COR-L47 (cell line): Measurements from ENCODE around the gene MAP1B.

Source experiments
- DNase-seq: peaks from one replicate; lab custom pipeline; 2025; lab: John Stamatoyannopoulos, UW

The MAP1B gene

DNA sequence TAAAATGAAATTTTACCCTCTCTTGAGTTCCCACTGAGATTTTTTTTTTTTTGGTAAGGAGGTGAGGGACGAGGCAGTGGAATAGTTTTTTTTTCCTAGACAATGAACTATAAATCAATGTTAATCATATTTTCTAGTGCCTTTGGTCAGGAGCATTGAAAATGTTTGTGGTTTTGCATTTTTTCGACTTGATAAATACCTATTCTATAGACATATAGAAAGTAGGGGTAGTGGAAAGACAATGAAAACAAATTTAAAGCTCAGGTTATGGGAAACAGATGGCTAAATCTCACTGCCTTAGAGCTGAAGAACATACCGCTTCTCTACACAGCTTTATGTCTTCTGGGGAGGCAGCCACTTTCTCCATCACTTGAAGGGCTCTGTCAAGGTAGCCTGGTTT, 118.5 kb downstream of the MAP1B start:
- no peak for DNase-seq

DNA sequence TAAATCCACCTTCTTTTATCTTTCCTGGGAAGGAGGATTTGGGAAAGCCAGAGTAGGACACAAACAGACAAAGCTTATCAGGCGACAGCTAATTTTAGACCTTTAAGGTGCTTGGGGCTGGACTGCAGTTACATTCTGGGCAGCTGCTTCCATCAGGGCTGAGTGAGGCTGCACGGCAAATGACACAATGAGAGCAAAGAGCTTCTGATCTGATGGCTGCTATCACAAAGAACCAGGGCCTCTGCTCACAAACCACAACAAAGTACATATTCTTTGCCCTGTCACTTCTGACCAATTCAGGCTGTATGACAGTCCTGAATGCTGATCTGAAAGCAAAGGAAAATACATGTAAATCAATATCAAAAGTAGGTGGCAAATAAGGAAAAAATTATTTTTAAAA, 119.7 kb downstream of the MAP1B start:
- DNase-seq: no peak

DNA sequence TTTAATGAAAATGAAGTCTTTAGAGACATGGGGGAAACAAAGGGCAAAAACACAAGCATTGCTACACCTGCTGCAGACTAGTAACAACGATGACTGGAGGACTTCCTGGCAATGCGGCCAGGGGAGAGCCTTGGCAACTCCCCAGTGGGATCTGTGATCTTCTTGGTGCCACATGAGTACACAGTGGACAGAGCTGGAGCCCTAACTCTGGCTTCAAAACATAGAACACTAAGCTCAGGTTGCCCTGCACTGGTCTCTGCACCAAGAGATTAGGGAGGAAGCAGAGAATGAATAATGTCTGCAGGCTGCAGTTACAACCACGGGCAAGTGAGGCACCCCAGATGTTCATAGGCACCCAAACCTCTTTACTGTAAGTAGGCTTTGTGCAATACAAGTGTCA, 121.7 kb downstream of the MAP1B start:
- no peak for DNase-seq

DNA sequence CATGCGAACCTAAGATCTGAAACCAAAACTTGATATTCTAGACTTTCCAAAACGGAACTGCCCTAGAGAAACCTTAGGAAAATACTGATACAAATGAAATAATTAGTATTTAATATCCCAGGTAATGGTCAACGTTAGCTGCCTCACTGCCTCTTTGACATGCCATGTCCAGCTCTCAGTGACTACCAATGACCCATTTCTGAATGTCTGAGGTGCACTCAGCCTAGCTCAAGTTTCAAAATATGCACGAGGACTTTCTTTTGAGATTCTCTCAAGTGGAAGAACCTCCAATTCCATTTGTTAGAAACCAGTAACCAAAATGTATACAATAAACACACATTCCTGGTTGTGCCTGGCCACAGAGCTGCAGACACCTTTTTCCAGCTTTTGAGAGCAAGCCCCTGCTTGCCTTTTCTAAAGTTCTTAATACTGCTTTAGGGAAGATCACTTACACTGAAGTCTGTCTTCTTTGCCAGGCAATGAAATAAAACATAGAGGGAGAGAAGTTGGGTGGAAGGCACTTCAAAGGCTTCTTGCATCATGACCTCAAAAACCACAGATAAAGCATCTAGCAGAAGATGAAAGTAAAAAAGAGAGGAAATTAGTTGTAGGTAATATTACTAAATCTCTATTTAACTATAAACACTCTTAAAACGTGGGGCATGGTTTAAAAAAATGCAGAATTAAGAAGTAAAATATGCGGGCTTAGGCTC, 124.9 kb downstream of the MAP1B start:
- DNase-seq: no peak

DNA sequence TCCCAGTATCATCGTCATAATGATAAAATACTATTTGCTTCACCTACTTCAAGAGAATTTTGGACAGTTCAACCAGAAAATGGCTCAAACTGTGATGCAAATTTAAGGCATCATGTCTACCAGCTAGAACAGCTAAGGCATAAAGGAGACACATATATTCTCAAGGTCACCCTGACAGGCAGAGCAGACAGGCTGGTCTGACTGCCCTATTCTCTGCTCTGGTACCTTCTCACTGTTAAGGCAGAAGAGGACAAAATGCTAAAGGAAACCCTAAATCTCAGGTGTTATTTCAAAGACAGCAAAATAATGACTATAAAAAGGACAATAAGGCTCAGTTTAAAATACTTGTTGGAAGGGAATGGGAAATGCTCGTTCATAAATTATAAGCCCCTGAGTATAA, 125.6 kb downstream of the MAP1B start:
- no peak for DNase-seq

DNA sequence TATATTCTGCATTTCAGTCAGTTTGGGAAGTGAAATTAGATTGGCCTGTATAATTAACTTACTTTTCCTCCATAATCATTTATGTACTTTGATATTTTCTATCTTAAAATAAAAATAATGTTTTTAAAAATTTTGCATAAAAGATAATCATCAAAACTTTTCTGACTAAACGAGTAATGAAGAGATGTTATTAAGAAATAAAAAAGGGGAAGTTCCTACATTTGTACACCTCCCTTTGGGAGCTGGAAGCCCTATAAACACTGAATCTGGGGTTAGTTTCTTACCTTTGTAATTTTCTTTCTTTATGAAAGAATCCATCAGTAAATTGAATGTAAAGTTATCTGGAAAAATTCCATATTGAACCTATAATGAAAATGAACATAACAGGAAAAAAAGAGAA, 126.6 kb downstream of the MAP1B start:
- no peak for DNase-seq

DNA sequence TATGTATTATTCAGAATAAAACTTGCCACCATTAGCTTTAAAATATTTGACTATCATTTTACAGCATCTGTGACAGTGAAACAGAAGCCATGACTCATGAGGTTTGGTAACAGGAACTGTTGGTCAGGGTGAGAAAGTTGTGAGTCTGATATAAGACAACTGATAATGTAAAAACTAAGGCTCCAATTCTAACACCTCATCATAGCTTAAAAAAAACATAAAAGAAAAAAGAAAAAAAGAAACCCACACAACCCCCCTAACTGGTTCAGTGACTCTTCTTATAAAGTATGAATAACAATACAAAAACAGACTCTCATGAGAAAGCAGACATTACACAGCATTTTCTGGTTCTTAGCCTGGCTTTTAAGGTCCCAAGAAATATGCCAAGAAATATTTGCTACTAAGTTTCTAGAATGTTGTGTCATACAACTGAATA, 127.0 kb downstream of the MAP1B start:
- no peak for DNase-seq

DNA sequence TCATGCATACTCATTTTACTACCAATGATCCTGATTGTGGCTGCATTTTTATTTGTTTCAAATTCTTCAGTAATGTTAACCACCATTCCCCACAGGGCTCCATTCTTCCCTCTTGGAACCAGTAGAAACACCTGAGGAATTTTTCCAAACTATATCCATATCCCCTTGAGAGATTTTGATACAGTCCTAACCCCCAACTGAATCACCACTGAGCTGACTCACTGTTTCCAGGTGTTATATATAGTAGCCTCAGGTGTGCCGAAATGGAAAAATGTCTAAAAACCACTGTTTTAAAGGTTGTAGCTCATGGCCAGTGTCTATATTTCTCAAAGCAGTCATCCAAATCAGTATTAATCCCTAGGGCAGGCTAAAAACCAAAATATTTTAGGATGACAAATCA, 127.6 kb downstream of the MAP1B start:
- DNase-seq: no peak

DNA sequence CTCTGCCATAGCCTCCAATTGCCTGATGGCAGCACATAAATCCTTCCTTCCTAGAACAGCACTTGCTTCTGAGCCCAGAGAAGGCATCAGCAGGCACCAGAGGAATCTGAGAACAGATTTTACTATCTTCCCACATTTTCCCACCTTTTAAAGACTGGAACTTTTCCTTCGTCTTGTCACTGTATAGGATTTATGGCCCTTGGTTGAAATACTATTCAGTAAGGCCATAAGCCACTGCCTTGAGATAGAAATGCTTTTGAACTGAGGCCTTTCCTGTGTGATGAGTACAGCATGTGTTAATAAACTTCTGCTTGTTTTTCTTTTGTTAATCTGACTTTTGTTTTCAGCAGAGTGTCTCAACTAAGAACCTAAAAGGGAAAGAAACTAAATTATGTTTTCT, 128.4 kb downstream of the MAP1B start:
- no peak for DNase-seq

DNA sequence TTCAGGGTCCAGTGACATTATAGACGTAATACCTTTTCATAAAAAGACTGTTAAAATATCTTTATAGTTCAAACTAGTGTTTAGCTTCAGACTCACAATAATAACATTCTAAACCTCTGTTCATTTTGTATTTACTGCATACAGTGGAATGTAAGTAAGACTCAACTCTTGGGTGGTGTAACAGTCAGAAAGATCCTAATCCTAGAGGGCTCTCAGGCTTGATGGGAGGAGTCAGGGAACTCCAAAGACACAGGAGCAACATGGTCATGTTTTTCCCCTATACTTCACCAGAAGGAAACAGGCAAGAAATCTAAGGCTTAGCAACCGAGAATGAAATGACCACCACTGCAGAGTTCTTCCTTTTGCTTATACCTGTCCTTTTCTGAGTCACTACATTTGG, 130.1 kb downstream of the MAP1B start:
- DNase-seq: no peak

DNA sequence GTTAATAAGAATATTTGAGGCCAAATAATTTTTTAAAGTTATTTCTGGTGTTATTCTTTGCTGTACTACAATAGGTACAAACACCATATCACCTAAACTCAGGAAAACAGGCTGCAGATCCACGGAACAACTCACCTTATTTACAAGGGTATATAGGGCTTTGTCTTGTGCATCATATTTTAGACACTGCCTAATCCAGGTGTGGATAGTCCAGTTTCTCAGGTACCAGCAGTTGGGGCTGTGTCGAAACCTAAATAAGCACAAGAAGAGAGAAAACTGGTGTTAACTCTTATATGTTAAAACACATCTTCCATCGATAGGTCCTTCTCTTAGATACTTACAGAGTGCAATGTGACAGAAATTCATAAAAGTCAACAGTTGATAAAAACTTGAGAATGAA, 130.6 kb downstream of the MAP1B start:
- DNase-seq: no peak

DNA sequence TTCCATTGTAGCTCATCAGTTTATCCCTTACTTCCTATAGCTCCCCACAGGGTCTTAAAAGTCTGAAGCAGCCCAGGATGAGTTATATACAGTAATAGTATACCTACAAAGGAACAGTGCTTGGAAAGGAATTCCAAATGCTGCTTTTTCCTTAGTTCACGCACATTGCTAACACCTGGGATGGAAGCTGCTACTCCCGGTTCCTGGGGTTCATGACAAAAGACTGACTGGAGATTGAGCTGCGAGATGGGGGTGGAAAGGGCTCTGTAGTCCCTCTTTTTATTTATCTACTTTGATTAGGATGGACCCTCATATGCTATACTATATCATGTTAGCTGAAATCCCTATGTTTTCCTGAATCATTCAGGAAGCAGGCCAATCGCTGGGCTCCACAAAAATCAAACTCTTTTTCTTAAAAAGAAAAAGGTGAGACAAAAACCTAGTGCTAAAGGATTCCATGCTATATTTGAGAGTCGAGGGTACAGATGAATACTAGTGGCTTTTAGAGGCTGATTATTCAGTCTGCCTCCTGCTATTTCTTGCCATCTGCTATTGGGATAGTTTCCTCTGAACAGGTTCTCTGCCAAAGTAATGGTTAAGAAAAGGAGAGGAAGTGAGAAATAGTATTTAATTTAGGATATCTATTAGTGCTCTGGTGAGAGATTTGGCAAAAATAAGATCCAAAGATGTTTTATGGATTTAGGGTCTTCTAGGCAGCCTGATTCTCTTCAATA, 131.6 kb downstream of the MAP1B start:
- DNase-seq: no peak

DNA sequence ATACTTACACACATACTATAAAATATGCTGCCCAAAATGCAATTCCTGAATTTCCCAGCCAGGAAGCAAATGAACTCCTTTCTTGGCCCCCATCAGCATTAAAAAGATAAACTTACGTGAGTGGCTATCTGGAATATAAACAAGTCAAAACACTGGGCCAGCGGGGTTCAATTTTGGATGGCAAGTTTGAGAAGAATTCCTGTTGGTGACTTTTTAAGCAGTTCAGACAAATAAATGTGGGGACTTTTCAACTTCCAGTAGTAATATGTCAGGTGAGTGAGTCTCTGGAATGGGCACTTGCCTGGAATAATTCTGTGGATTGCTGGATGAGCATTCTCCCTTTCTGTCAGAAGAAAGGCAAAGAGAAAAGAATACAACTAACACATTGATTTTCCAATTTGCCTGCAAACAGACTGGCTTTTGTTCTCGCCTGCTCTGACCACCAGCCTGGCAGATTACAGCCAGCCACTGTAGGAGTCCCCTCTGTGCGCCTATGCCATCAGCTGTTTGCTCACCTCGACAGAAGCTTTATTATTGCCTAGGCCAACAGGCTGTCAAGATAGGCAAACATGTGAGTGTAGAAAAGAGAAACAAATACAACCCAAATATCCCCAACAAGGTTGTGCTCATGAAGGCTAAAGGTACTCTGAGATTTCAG, 134.2 kb downstream of the MAP1B start:
- peak; percentile 80 for DNase-seq

DNA sequence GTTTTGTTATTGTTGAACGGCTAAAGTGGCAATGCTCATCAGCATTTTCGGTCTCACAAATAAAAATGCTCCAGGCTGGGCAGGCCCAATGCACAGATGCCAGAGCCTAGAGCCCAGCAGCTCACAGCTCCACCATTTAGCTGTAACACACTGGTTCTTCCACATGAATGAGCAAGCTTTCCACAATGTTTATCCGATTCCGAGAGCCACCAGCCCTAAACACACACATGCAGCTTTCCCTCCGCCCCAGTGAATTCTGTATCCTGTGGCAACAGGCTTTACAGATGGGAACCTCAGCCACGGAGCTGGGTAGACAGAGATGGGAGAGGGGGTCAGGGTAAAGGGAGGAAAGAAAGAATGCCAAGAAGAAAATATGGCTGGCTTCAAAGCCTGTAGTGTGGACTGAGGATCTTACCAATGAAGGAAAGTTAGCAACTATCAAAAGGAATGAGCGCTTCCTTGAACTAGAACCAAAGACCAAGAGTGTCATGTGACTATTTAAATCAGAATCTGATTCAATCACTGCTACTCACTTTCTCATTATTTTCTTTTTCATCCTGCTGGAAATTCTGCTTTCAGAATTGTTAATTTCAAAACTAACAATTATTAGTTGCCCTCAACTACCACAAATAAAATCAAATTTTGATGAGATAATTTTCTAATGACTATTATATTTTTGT, 135.7 kb downstream of the MAP1B start:
- peak; percentile 79 for DNase-seq

DNA sequence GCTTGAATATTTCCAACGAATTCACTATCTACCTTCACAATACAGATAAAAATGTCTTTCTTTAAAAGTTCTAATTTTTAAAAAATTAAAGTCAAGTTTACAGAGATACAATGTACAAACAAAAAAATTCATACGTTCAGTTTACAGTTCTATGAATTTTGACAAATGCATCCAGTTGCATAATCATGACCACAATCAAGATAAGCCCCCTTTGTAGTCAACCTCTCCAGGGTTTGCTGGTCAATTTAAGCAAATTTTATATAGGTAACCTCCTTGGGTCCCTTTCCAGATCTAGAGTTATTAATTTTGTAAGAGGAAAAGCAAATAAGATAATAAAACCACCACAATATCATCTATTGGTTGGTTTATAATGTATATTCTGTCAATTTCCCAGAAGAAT, 136.4 kb downstream of the MAP1B start:
- no peak for DNase-seq

DNA sequence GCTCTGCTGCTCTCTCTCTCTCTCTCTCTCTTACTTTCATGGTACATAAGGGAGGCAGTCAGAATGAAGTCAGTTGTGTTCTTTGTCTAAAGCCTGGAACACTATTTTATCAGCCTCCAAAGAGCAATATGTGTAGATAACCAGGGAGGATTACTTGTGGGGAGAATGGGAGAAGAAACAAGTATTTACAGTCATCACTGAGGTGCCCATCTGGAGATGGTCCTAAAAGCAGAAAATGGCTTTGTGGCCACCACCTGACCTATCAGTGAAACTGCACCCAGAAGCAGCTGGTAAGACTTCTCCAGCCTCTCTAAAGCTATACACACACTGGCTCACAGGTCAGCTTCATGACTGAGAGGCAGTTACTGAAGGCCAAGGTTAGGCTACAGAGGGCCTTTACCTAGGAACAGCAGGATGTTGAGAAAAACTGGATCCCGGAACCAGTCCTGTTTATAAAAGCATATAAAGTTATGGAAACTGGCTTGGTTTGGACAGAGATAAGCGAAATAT, 137.6 kb downstream of the MAP1B start:
- peak; percentile 34 for DNase-seq

DNA sequence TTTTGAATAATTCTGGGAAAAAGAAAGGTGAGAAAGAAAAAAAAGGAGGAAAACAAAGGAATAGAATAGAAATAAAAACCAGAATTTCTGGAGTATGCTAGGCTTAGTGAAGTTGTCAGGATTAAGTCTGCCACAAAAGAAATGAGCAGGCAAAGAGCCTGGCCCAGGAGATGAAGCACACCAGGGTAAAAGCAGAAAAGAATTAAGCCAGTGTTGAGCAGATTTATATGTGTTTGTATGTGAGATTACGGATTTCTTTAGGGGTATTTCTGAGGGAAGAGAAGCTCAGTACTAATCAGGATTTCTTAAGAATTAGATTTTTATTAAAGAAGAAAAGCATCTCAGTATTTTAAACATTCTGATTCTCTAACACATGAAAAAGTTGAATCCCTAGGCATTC, 138.3 kb downstream of the MAP1B start:
- DNase-seq: no peak

DNA sequence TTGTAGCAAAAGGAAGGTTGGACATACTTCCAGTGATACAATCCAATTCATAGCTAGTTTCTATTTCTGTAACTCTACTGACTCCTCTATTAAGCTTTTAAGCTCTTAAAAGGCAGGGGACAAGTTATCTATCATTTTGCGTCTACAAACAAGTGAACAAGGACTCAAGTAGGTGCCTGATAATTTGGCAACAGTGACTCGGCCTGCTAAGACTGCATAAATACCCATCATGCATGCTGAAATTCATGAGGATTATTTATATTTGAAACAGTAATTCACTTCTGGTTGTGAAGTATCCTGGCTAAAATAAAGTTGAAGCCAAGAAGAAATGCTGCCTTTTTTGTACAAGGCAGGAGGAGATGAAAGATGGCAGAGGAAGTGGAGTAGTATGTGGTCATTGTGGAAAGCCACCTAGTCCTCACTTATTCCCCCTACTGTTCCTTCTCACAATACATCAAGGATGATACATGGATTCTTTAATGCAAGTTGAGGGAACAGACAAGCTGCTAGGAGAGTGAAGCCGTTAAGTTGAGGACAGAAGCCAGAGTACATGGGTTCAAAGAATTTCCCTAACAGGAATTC, 138.8 kb downstream of the MAP1B start:
- DNase-seq: no peak

DNA sequence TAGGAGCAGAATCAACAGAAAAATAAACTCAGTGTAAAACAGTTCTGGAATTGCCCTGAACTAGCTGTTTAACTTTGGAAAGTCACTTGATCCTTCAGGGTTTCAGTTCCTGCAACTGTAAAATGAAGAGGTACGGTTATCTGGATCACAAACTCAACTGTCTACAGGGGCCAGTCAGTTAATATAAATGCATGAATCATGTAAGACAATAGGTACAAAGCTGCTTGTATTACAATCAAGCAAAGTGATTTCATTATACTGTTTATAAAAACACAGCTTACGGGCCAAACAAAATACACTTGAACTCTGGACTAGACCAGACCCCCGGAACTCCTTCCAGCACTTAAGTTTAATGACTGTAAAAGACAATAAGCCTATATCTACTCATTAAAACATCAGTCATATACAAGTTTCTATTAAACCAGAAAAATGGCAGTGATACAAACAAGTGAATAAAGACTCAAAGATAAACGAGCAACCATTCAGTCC, 139.7 kb downstream of the MAP1B start:
- no peak for DNase-seq

DNA sequence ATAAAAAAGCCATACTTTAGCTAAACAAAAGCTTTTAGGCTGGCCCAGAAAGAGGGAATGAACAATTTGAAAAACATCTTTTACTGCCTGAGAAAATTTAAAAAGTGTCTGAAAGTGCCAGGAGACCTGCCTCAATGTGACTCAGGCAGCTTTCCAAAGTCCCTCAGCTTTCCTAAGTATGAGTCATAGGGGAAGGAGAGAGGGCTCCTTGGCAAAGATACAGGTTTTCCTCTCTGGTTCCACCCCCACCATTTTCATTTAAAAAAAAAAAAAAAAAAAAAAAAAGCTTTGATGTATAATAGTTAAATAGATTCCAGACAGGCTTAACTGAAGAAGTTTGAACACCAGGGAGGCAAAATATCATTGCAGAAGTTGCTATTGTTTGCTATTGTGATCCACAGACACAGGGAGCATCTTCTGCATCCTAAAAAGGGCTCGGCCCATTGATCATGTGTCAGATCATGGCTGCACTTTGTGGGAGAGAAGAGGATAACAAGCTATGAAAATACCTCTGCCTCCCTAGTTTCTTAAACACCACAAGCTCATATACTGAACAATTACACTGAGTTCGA, 141.2 kb downstream of the MAP1B start:
- DNase-seq: peak; percentile 44

DNA sequence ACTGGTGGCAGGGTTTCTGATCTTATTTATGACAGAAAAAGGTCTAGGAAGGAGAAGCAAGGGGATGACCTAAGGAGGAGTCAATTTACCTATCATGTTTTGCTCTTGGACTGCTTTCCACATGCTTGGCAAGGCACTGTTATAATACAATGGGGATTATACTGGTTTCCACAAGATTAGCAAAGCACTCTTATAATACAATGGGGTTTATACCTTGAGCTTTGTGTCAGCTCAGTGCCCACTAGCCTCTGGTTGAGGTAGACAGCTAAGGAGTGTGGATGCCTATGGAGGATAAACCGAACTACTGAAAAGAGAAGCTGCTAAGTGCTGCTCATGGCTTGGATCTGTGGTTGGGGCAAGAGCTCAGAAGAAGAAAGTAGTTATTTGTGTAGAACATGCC, 144.1 kb downstream of the MAP1B start:
- no peak for DNase-seq

DNA sequence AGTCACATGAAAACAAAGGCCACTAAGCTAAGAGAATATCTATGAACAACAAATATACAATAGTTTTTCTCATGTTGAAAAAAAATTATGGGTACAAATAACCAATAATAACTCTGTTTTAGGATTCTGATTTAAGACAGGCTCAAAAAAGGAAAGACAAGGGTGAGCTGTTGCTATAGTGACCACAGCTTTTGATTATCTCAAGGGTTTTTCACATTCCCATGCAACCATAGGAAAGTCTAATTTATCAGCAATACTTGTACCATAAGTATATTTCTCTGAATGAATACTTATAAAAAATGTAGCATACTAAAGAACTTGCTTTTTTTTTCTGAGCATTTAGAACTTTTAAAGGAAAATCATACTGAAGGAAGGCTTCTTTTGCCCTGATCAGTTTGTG, 144.7 kb downstream of the MAP1B start:
- DNase-seq: no peak
